SK-N-SH (cell line): ENCODE data around the gene FRMD5. TPM values are rescaled to one million over a fixed set of nuclear protein-coding genes. Genes with fewer than 3 reads are reported as not detected.

ENCODE experiments used
- CTCF ChIA-PET: fragments of 300-600, 350-600 bp; formaldehyde crosslinking; extraction: SDS; loops from one replicate; lab custom pipeline; 2021; lab: Yijun Ruan, JAX
- POLR2A ChIA-PET: fragments of 350-600 bp; sonication (Branson Sonifier 250); formaldehyde crosslinking; extraction: SDS; loops from one replicate; lab custom pipeline; 2020; ENCODE audit warnings: antibody characterized with exemption, inconsistent platforms; lab: Yijun Ruan, JAX
- DNase-seq: peaks from one replicate; pipeline ENCODE4 v3.0.0; 2012
- H2AFZ ChIP-seq: fragments of 200-600 bp; sonication (generic); 2 replicates; pipeline ENCODE4 v1.8.1; 2016; ENCODE audit warnings: antibody characterized with exemption, mild to moderate bottlenecking, low read depth
- H3F3A ChIP-seq: fragments of 200-600 bp; sonication (generic); replicated peaks from 2 replicates; pipeline ENCODE3; 2016; ENCODE audit warnings: antibody characterized with exemption, mild to moderate bottlenecking; ENCODE audit not compliant: insufficient read depth
- H3K27ac ChIP-seq, 2 experiments: fragments of 200-500 bp in 1 of 2; fragments of 200-600 bp in 1 of 2; sonication (Bioruptor generic) in 1 of 2; sonication (generic), shearing (Covaris generic) in 1 of 2; 2 replicates each; pipeline versions ENCODE4 v1.5.1 to v1.6.1; 2014 to 2016; ENCODE audit warnings: low read depth in 2 of 2, inconsistent platforms in 1 of 2, low read length in 1 of 2, mild to moderate bottlenecking in 1 of 2, mixed read lengths in 1 of 2
- H3K27me3 ChIP-seq: fragments of 200-600 bp; sonication (generic), shearing (Covaris generic); 2 replicates; pipeline ENCODE4 v1.6.1; 2016; ENCODE audit warnings: mixed run types; ENCODE audit not compliant: insufficient read depth
- H3K36me3 ChIP-seq, 2 experiments: fragments of 200-500 bp in 1 of 2; fragments of 200-600 bp in 1 of 2; sonication (Bioruptor generic) in 1 of 2; sonication (generic) in 1 of 2; replicated peaks in 1 of 2; 2 replicates each; pipeline versions ENCODE3 to v1.5.1; 2014 to 2016; ENCODE audit warnings: low read length in 1 of 2, mild to moderate bottlenecking in 1 of 2; ENCODE audit not compliant: insufficient read depth in 2 of 2, control insufficient read depth in 1 of 2
- H3K4me1 ChIP-seq, 2 experiments: fragments of 200-500 bp in 1 of 2; fragments of 200-600 bp in 1 of 2; sonication (Bioruptor generic) in 1 of 2; sonication (generic), shearing (Covaris generic) in 1 of 2; 2 replicates each; pipeline versions ENCODE4 v1.5.1 to v1.6.1; 2014 to 2016; ENCODE audit warnings: low read depth in 1 of 2, low read length in 1 of 2, mixed run types in 1 of 2; ENCODE audit not compliant: insufficient read depth in 2 of 2, control insufficient read depth in 1 of 2
- H3K4me2 ChIP-seq: fragments of 200-600 bp; sonication (generic), shearing (Covaris generic); 2 replicates; pipeline ENCODE4 v1.6.1; 2017; ENCODE audit warnings: mixed run types
- H3K4me3 ChIP-seq, 2 experiments: fragments of 200-500 bp in 1 of 2; fragments of 200-600 bp in 1 of 2; sonication (Bioruptor generic) in 1 of 2; sonication (generic), shearing (Covaris generic) in 1 of 2; 2 replicates each; pipeline versions ENCODE4 v1.5.1 to v1.8.1; 2014 to 2016; ENCODE audit warnings: low read depth in 2 of 2, inconsistent platforms in 1 of 2, low read length in 1 of 2, mild to moderate bottlenecking in 1 of 2, mixed read lengths in 1 of 2, moderate library complexity in 1 of 2
- H3K79me2 ChIP-seq: fragments of 200-600 bp; sonication (generic); 2 replicates; pipeline ENCODE4 v1.8.1; 2017; ENCODE audit warnings: mild to moderate bottlenecking; ENCODE audit not compliant: insufficient read depth
- H3K9ac ChIP-seq: fragments of 200-600 bp; sonication (generic); 2 replicates; pipeline ENCODE4 v1.6.1; 2017; ENCODE audit warnings: mixed run types
- H3K9me2 ChIP-seq: fragments of 200-600 bp; sonication (generic); 2 replicates; pipeline ENCODE4 v1.6.1; 2017; ENCODE audit warnings: mixed run types
- H3K9me3 ChIP-seq: fragments of 200-600 bp; sonication (generic); 2 replicates; pipeline ENCODE4 v1.6.1; 2017; ENCODE audit warnings: mixed run types, mild to moderate bottlenecking, moderate library complexity
- H4K20me1 ChIP-seq: fragments of 200-600 bp; sonication (generic); 2 replicates; pipeline ENCODE4 v1.6.1; 2017; ENCODE audit warnings: mild to moderate bottlenecking, mixed run types; ENCODE audit not compliant: insufficient read depth
- CTCF ChIP-seq: fragments of 200-600 bp; sonication (generic); IDR thresholded peaks from 2 replicates; pipeline ENCODE4 v1.6.1; 2017; ENCODE audit warnings: antibody characterized with exemption, mild to moderate bottlenecking, moderate library complexity
- ELF1 ChIP-seq: IDR thresholded peaks from 2 replicates; pipeline ENCODE4 v1.4.0; 2012
- EP300 ChIP-seq, 2 experiments: IDR thresholded peaks; 2 replicates each; pipeline versions ENCODE4 v1.4.0 to v1.6.1; 2012; ENCODE audit warnings: borderline replicate concordance in 1 of 2, low read depth in 1 of 2, low read length in 1 of 2
- EZH2phosphoT487 ChIP-seq: fragments of 200-600 bp; sonication (generic); IDR thresholded peaks from 2 replicates; pipeline ENCODE4 v1.6.1; 2017; ENCODE audit warnings: low read depth, mixed run types, mild to moderate bottlenecking, antibody characterized with exemption, moderate library complexity, borderline replicate concordance
- MEF2A ChIP-seq: IDR thresholded peaks from 2 replicates; pipeline ENCODE4 v1.4.0; 2012; ENCODE audit warnings: low read depth, borderline replicate concordance
- MXI1 ChIP-seq: IDR thresholded peaks from 2 replicates; pipeline ENCODE4 v1.6.1; 2012; ENCODE audit warnings: mild to moderate bottlenecking, low read depth, low read length, improper control_type of control experiment
- NFIC ChIP-seq: IDR thresholded peaks from 2 replicates; pipeline ENCODE4 v1.4.0; 2012; ENCODE audit warnings: borderline replicate concordance
- POLR2AphosphoS5 ChIP-seq: IDR thresholded peaks from 2 replicates; pipeline ENCODE4 v1.6.1; 2012; ENCODE audit warnings: low read depth, low read length
- RAD21 ChIP-seq: IDR thresholded peaks from 2 replicates; pipeline ENCODE4 v1.6.1; 2012; ENCODE audit warnings: mild to moderate bottlenecking, low read length
- RCOR1 ChIP-seq: fragments of 150-350 bp; IDR thresholded peaks from 2 replicates; pipeline ENCODE4 v1.6.1; 2017; ENCODE audit warnings: antibody characterized with exemption, low read length
- REST ChIP-seq: IDR thresholded peaks from 2 replicates; pipeline ENCODE4 v1.6.1; 2012; ENCODE audit warnings: mild to moderate bottlenecking, low read depth, low read length, moderate library complexity
- RXRA ChIP-seq: IDR thresholded peaks from 2 replicates; pipeline ENCODE4 v1.4.0; 2012; ENCODE audit warnings: low read depth, mild to moderate bottlenecking, borderline replicate concordance
- SMC3 ChIP-seq: IDR thresholded peaks from 2 replicates; pipeline ENCODE4 v1.6.1; 2012; ENCODE audit warnings: low read depth, low read length, improper control_type of control experiment
- TAF1 ChIP-seq: IDR thresholded peaks from 2 replicates; pipeline ENCODE4 v1.6.1; 2012; ENCODE audit warnings: low read depth, mild to moderate bottlenecking, low read length, moderate library complexity, borderline replicate concordance
- TCF12 ChIP-seq: IDR thresholded peaks from 2 replicates; pipeline ENCODE4 v1.4.0; 2012
- TEAD4 ChIP-seq: IDR thresholded peaks from 2 replicates; pipeline ENCODE4 v1.4.0; 2012; ENCODE audit warnings: mild to moderate bottlenecking, borderline replicate concordance; ENCODE audit not compliant: insufficient read depth
- USF1 ChIP-seq: IDR thresholded peaks from 2 replicates; pipeline ENCODE4 v1.4.0; 2012; ENCODE audit warnings: low read depth, borderline replicate concordance
- USF2 ChIP-seq: fragments of 150-350 bp; IDR thresholded peaks from 2 replicates; pipeline ENCODE4 v1.6.1; 2017; ENCODE audit warnings: antibody characterized with exemption, low read length, low read depth, borderline replicate concordance
- YY1 ChIP-seq: IDR thresholded peaks from 2 replicates; pipeline ENCODE4 v1.4.0; 2012; ENCODE audit warnings: low read depth, mild to moderate bottlenecking
- WGBS: methylation state at CpG from one replicate; pipeline ENCODE4 v1.1.6; 2017; ENCODE audit warnings: low lambda C conversion rate; 5-methylcytosine and 5-hydroxymethylcytosine counted together
- polyA plus RNA-seq, 3 experiments: library from polyadenylated mRNA; depleted of rRNA; stranded (reverse); fragments of >200 nt; gene quantifications; 2 replicates each; pipeline ENCODE4 v1.2.3, GENCODE V29; 2012

Gene FRMD5
- polyA plus RNA-seq, 1 of the 3 experiments (the other 2 are of a cell fraction): 24.8 TPM

- H3K4me1 ChIP-seq: peaks cover 0 to 7% of the 10 kb centered on the region in 2 experiments; a peak in 2 of 4 replicates
- H3K4me3 ChIP-seq: no peak overlapping the region
- H3K9ac ChIP-seq: no peak overlapping the region
- DNase-seq: no peak
- no peaks in the 10 kb centered on the region for H4K20me1 ChIP-seq
- no peak overlapping the region for H3K4me2 ChIP-seq
- CTCF ChIA-PET: interaction anchor here (1.0 kb wide), 1 partner anchor 9 kb away, joined by 3 read pairs; no protein-coding TSS in a partner anchor
- peaks cover 86% of the 10 kb centered on the region for H3K79me2 ChIP-seq
- H3K9me3 ChIP-seq: peaks cover 6% of the 10 kb centered on the region; the same call in 1 of the 2 replicates
- peaks cover 39% of the 10 kb centered on the region for H3F3A ChIP-seq
- H2AFZ ChIP-seq: no peak overlapping the region
- peaks cover 0 to 16% of the 10 kb centered on the region in 2 experiments for H3K36me3 ChIP-seq
- WGBS: 96% methylated on average over 4 of the region's 4 CpGs
- POLR2A ChIA-PET: no interaction called here
- H3K27me3 ChIP-seq: no peaks in the 10 kb centered on the region
- no peak overlapping the region for H3K27ac ChIP-seq
- no peaks in the 10 kb centered on the region for H3K9me2 ChIP-seq
- TF ChIP-seq TCF12: no peak
- no peak for TF ChIP-seq TEAD4
- no peak for TF ChIP-seq SMC3
Measured at GRCh38 chr15:44153352-44153751, 41.7 kb downstream of the FRMD5 start.

DNA sequence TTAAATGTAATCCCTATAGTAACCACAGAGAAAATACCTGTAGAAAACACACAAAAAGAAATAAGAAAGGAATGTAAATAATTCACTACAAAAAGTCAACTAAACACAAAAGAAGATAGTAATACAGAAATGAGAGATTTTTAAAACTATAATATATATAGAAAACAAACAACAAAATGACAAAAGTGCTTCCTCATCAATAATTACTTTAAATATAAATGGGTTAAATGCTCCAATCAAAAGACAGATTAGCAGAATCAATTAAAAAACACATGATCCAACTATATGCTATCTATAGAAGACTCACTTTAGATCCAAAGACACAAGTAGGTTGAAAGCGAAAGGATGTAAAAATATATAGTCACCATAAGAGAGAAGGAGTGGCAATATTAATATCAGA is 45.8 kb downstream of the FRMD5 start:
- Histone ChIP-seq H3K9ac (no peak overlapping the region), H4K20me1 (no peaks in the 10 kb centered on the region), H3K4me2 (no peak overlapping the region), H2AFZ (no peak overlapping the region), H3K4me1 (peaks cover 7 to 8% of the 10 kb centered on the region in 2 experiments; a peak in 3 of 4 replicates), H3K79me2 (peaks cover 78% of the 10 kb centered on the region), H3F3A (peaks cover 28% of the 10 kb centered on the region), H3K9me3 (peaks cover 6% of the 10 kb centered on the region; the same call in 1 of the 2 replicates), H3K9me2 (no peaks in the 10 kb centered on the region), H3K4me3 (no peak overlapping the region), H3K27me3 (no peaks in the 10 kb centered on the region), H3K27ac (no peak overlapping the region), H3K36me3 (peaks cover 0 to 19% of the 10 kb centered on the region in 2 experiments)
- ChIA-PET CTCF (no interaction called here), POLR2A (no interaction called here)
- 97% methylated on average over 1 of the region's 1 CpG for WGBS
- no peak for TF ChIP-seq MXI1
- TF ChIP-seq RCOR1: no peak
- no peak for TF ChIP-seq REST
- TF ChIP-seq CTCF: no peak
- TF ChIP-seq USF1: no peak
- TF ChIP-seq EP300 (IDR thresholded peaks at IDR 0.05; ENCODE audit: borderline replicate concordance in 1 of 2, low read depth in 1 of 2, low read length in 1 of 2): no peak
- no peak for TF ChIP-seq POLR2AphosphoS5
- no peak for TF ChIP-seq TAF1
- TF ChIP-seq RXRA: no peak
- TF ChIP-seq USF2: no peak
- no peak for TF ChIP-seq EZH2phosphoT487
- TF ChIP-seq NFIC: no peak
- no peak for TF ChIP-seq MEF2A
- TF ChIP-seq RAD21: no peak
- no peak for TF ChIP-seq ELF1
- no peak for TF ChIP-seq YY1
- no peak for DNase-seq
